ENCODE data around the gene ELMO2.

ELMO2 gene

DNA sequence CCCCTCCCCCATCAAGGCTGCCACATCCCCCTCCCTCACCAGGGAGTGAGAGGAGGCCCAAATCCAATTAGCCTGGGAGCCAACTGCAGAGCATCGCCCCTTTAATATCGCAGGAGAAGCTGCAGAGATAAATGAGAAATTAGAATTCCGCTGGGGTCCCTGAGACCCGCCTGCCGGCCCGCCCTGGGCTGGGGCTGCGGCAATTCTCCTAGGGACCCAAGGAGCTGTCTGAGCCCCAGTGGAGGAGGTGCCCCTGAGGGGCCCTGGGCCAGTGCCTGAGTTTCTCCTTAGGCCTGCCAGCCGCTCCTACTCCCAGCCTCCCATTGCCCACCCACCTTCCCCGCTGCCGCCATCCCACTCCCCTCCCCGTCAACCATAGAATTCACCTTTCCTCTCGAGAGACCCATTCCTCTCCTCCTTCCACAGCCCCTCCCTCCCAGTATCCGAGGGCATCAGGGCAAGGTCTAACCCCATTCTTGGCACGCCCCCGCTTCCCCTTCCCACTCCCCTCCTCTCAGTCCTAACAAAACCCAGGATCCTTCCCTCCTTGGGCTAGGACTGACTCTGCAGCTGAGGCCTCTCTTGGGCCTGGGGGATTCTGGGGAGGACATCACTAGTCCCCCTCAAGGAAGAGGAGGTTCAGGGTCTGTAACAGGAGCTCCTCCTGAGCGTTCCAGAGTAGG lies 78.1 kb downstream of the ELMO2 start:
- Histone ChIP-seq H3K4me2 (ENCODE audit: low read length) (no peak overlapping the region), H3K79me2 (ENCODE audit: insufficient read depth, low read length) (no peaks in the 10 kb centered on the region), H3F3A (ENCODE audit: insufficient read depth, low read length) (no peaks in the 10 kb centered on the region), H3K9me2 (ENCODE audit: low read depth, low read length) (no peaks in the 10 kb centered on the region), H3K9me3 (ENCODE audit: low read length) (no peaks in the 10 kb centered on the region), H3K4me3 (ENCODE audit: low read depth, low read length, poor library complexity, severe bottlenecking) (no peak overlapping the region), H4K20me1 (ENCODE audit: insufficient read depth, low read length) (no peaks in the 10 kb centered on the region), H2AFZ (ENCODE audit: low read length) (no peak overlapping the region), H3K27me3 (ENCODE audit: insufficient read depth, low read length) (no peaks in the 10 kb centered on the region; the same call in 1 of the 2 replicates), H3K4me1 (ENCODE audit: insufficient read depth, low read length, severe bottlenecking) (no peaks in the 10 kb centered on the region), H3K27ac (ENCODE audit: low read depth, low read length, poor library complexity, severe bottlenecking) (no peak overlapping the region), H3K9ac (ENCODE audit: low read length) (no peak overlapping the region), H3K36me3 (ENCODE audit: insufficient read depth, low read length) (no peaks in the 10 kb centered on the region)
- no peak for TF ChIP-seq EZH2 (IDR thresholded peaks at IDR 0.05; ENCODE audit: borderline replicate concordance, low read length)
- TF ChIP-seq, protein P1, sequence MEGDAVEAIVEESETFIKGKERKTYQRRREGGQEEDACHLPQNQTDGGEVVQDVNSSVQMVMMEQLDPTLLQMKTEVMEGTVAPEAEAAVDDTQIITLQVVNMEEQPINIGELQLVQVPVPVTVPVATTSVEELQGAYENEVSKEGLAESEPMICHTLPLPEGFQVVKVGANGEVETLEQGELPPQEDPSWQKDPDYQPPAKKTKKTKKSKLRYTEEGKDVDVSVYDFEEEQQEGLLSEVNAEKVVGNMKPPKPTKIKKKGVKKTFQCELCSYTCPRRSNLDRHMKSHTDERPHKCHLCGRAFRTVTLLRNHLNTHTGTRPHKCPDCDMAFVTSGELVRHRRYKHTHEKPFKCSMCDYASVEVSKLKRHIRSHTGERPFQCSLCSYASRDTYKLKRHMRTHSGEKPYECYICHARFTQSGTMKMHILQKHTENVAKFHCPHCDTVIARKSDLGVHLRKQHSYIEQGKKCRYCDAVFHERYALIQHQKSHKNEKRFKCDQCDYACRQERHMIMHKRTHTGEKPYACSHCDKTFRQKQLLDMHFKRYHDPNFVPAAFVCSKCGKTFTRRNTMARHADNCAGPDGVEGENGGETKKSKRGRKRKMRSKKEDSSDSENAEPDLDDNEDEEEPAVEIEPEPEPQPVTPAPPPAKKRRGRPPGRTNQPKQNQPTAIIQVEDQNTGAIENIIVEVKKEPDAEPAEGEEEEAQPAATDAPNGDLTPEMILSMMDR (IDR thresholded peaks at IDR 0.05; ENCODE audit: low read length): no peak

DNA sequence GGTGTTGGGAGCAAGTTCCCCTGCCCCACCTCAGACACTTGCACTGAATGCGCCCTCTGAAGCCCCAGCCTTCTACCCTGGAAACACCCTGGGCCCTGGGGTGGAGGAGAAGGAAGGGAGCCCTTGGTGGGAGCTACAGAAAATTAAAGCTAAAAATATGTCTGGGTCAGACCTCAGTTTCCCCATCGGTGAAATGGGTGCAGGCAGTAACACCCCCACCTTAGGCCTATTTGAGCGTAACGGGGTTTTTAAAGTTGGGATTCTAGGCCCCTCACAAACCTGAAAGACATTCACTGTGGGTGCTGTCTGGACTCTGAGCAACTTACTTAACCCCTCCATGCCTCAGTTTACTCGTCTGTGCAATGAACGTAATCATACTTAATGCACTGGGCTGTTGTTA lies 78.9 kb downstream of the ELMO2 start:
- H3K27me3 ChIP-seq (ENCODE audit: insufficient read depth, low read length): no peaks in the 10 kb centered on the region; the same call in 1 of the 2 replicates
- no peak overlapping the region for H2AFZ ChIP-seq (ENCODE audit: low read length)
- H3K9me3 ChIP-seq (ENCODE audit: low read length): no peaks in the 10 kb centered on the region
- H3K4me2 ChIP-seq (ENCODE audit: low read length): no peak overlapping the region
- no peaks in the 10 kb centered on the region for H3K9me2 ChIP-seq (ENCODE audit: low read depth, low read length)
- H3F3A ChIP-seq (ENCODE audit: insufficient read depth, low read length): no peaks in the 10 kb centered on the region
- H3K9ac ChIP-seq (ENCODE audit: low read length): no peak overlapping the region
- H3K27ac ChIP-seq (ENCODE audit: low read depth, low read length, poor library complexity, severe bottlenecking): no peak overlapping the region
- TF ChIP-seq, protein P1 (IDR thresholded peaks at IDR 0.05; ENCODE audit: low read length): no peak
- no peak for TF ChIP-seq EZH2 (IDR thresholded peaks at IDR 0.05; ENCODE audit: borderline replicate concordance, low read length)
- no peaks in the 10 kb centered on the region for H3K36me3 ChIP-seq (ENCODE audit: insufficient read depth, low read length)
- no peaks in the 10 kb centered on the region for H4K20me1 ChIP-seq (ENCODE audit: insufficient read depth, low read length)
- no peaks in the 10 kb centered on the region for H3K79me2 ChIP-seq (ENCODE audit: insufficient read depth, low read length)
- no peak overlapping the region for H3K4me3 ChIP-seq (ENCODE audit: low read depth, low read length, poor library complexity, severe bottlenecking)
- H3K4me1 ChIP-seq (ENCODE audit: insufficient read depth, low read length, severe bottlenecking): no peaks in the 10 kb centered on the region

DNA sequence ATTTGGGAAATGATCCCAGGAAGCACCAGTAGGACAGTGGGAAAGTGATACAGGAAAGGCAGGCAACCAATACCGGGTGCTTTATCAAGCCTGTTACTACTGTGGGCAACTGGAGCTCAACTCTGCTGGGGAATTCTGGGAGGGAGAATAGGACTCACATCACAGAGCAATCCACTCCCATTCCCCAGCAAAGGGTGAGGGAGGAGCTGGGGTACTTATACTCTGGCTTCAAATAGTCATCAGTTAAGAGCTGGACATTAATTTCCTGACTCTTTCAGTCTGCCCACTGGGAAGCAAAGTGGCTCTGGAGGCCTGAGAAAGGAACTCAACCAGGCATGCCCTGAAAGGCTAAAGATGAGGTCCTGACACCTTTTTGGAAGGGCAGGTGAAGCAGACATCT lies 80.6 kb downstream of the ELMO2 start:
- H3K4me1 ChIP-seq (ENCODE audit: insufficient read depth, low read length, severe bottlenecking): no peaks in the 10 kb centered on the region

More for the DNA sequence above, 80.6 kb downstream of the ELMO2 start:
- no peaks in the 10 kb centered on the region for H3F3A ChIP-seq (ENCODE audit: insufficient read depth, low read length)
- H3K4me3 ChIP-seq (ENCODE audit: low read depth, low read length, poor library complexity, severe bottlenecking): no peak overlapping the region
- H3K9me3 ChIP-seq (ENCODE audit: low read length): no peaks in the 10 kb centered on the region
- H3K27ac ChIP-seq (ENCODE audit: low read depth, low read length, poor library complexity, severe bottlenecking): no peak overlapping the region
- no peaks in the 10 kb centered on the region for H3K79me2 ChIP-seq (ENCODE audit: insufficient read depth, low read length)
- no peak overlapping the region for H3K9ac ChIP-seq (ENCODE audit: low read length)
- H3K9me2 ChIP-seq (ENCODE audit: low read depth, low read length): no peaks in the 10 kb centered on the region
- TF ChIP-seq, protein P1 (IDR thresholded peaks at IDR 0.05; ENCODE audit: low read length): no peak
- no peak for TF ChIP-seq EZH2 (IDR thresholded peaks at IDR 0.05; ENCODE audit: borderline replicate concordance, low read length)
- H3K27me3 ChIP-seq (ENCODE audit: insufficient read depth, low read length): no peaks in the 10 kb centered on the region; the same call in 1 of the 2 replicates
- no peak overlapping the region for H3K4me2 ChIP-seq (ENCODE audit: low read length)
- H2AFZ ChIP-seq (ENCODE audit: low read length): no peak overlapping the region
- no peaks in the 10 kb centered on the region for H4K20me1 ChIP-seq (ENCODE audit: insufficient read depth, low read length)
- H3K36me3 ChIP-seq (ENCODE audit: insufficient read depth, low read length): no peaks in the 10 kb centered on the region
